Upper lobe of left lung (tissue), 4 donors: Measurements from ENCODE around the gene RASAL1.

Experiments used
- POLR2A ChIP-seq, 4 donors: fragments of 450-650 bp; IDR thresholded peaks; one replicate each; pipeline ENCODE4 v1.5.1; 2016 to 2017; ENCODE audit warnings: antibody characterized with exemption in 4 of 4, mild to moderate bottlenecking in 2 of 4
- TF ChIP-seq, protein P1 (sequence below), 6 experiments: fragments of 450-650 bp in 4 of 6; fragments of 200-600 bp in 2 of 6; sonication (generic) in 2 of 6; IDR thresholded peaks; one replicate each; pipeline ENCODE4 v1.5.1; 2016 to 2019; ENCODE audit warnings: antibody characterized with exemption in 6 of 6

DNA sequence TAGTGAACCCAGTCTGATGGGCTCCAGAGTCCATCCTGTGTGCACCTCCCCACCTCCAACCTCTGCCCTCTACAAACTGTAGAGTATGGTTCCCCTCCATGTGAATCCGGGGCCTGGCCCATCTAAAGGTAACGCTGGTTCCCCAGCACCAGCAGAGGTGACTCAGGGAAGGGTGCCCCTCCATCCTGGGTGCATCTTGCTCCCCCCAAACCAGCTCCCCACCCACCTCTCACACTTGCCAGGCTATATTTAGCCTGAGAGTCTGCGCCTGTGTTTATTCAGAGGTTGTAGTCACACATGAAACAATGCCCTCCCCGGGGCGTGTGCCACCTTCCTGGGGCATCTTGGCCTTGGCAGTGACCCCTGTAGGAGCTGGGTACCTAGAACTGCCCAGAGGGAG is 26.2 kb downstream of the RASAL1 start:
- TF ChIP-seq, protein P1, sequence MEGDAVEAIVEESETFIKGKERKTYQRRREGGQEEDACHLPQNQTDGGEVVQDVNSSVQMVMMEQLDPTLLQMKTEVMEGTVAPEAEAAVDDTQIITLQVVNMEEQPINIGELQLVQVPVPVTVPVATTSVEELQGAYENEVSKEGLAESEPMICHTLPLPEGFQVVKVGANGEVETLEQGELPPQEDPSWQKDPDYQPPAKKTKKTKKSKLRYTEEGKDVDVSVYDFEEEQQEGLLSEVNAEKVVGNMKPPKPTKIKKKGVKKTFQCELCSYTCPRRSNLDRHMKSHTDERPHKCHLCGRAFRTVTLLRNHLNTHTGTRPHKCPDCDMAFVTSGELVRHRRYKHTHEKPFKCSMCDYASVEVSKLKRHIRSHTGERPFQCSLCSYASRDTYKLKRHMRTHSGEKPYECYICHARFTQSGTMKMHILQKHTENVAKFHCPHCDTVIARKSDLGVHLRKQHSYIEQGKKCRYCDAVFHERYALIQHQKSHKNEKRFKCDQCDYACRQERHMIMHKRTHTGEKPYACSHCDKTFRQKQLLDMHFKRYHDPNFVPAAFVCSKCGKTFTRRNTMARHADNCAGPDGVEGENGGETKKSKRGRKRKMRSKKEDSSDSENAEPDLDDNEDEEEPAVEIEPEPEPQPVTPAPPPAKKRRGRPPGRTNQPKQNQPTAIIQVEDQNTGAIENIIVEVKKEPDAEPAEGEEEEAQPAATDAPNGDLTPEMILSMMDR (IDR thresholded peaks at IDR 0.05) = no peak
- no peak for TF ChIP-seq POLR2A (IDR thresholded peaks at IDR 0.05)
